Fibroblast of pulmonary artery (primary cell): Measurements from ENCODE around the gene ARL6IP4.
A peak's percentile ranks its signal among the peaks of the same experiment; 100 is the strongest.

Experiments
- DNase-seq: peaks from one replicate; pipeline ENCODE4 v3.0.0-alpha.2; 2010; ENCODE audit warnings: low read depth
- H3K4me3 ChIP-seq: replicated peaks from 2 replicates; pipeline ENCODE4 v1.5.1; 2011; ENCODE audit warnings: low read depth, mild to moderate bottlenecking, control low read depth, low read length, moderate library complexity
- TF ChIP-seq, protein P1 (sequence below): IDR thresholded peaks from 2 replicates; pipeline ENCODE4 v1.5.1; 2011; ENCODE audit warnings: mild to moderate bottlenecking, control low read depth, low read length, inconsistent platforms; ENCODE audit errors: missing control alignments

ARL6IP4 gene

DNA sequence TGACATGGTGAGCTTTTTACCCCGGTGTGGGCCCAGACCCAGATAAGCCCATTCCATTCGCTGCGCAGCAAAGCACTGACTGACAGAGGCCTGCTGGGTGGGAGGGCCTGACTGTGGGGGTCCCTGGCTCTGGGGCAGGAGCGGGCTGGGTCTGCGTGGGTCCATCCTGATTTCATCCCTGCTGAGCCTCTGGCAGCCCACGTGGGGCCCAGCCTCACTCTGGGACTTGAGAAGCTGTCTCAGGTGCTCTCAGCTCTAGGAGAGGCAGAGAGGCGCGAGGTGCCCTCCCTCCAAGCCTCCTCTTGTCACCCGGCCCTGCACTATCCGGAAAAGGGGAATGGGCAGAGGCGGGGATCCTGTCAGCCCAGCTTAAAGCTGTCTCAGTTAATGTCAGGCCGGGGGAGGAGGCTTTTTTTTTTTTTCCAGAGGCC lies 15.1 kb upstream of the ARL6IP4 start:
- peak overlapping the region; percentile 82 for H3K4me3 ChIP-seq
- no peak for DNase-seq
- TF ChIP-seq, protein P1, sequence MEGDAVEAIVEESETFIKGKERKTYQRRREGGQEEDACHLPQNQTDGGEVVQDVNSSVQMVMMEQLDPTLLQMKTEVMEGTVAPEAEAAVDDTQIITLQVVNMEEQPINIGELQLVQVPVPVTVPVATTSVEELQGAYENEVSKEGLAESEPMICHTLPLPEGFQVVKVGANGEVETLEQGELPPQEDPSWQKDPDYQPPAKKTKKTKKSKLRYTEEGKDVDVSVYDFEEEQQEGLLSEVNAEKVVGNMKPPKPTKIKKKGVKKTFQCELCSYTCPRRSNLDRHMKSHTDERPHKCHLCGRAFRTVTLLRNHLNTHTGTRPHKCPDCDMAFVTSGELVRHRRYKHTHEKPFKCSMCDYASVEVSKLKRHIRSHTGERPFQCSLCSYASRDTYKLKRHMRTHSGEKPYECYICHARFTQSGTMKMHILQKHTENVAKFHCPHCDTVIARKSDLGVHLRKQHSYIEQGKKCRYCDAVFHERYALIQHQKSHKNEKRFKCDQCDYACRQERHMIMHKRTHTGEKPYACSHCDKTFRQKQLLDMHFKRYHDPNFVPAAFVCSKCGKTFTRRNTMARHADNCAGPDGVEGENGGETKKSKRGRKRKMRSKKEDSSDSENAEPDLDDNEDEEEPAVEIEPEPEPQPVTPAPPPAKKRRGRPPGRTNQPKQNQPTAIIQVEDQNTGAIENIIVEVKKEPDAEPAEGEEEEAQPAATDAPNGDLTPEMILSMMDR = no peak

DNA sequence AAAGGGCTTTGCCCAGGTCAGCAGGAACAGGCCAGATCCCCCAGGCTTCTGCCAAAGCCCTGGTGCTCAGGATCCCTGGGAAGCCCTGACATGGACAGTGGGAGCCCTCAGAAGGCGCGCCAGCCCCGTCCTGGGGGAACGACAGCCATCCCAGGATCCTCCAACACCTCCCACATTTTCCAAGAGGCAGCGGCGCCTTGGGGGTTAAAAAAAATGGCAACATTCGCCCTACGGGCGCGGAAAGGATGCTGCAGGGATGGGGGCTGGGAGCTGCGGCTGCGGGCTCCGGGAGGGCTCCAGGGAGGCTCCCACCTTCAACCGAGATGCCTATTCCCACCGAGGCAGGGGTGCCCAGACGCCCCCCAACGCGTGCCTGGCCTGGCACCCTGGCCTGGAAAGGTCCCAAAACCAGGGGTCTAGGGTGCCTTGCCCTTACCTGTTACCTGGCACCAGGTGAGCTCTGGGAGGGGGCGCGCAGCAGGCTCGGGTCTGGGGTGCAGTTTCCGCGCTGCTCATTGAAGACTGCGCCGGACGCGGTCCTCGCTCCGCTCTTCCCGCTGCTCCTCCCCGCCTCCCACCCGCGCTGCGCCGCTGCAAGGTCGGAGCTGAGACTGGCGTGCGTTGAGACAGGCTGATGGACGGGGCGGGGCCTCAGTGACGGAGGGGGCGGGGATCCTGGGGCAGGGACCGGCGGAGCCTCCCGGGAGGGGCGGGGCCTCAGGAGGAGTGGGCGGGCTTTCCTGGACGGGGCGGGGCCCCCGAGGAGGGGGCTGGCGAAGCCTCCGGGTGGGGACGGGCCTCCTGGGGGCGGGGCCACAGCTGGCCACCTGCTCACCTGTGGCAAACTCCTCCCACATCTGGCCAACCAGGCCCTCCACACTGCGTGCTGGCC lies 14.4 kb upstream of the ARL6IP4 start, which contains the start of gene ABCB9:
Gene ABCB9 (minus strand): TSS at position 613 of the 892 bp plus-strand sequence. CDS start 6,228 bp downstream, outside the sequence.
- H3K4me3 ChIP-seq = peak within 1 kb of the TSS; percentile 82
- DNase-seq = peak; percentile 92
- TF ChIP-seq, protein P1 = no peak

DNA sequence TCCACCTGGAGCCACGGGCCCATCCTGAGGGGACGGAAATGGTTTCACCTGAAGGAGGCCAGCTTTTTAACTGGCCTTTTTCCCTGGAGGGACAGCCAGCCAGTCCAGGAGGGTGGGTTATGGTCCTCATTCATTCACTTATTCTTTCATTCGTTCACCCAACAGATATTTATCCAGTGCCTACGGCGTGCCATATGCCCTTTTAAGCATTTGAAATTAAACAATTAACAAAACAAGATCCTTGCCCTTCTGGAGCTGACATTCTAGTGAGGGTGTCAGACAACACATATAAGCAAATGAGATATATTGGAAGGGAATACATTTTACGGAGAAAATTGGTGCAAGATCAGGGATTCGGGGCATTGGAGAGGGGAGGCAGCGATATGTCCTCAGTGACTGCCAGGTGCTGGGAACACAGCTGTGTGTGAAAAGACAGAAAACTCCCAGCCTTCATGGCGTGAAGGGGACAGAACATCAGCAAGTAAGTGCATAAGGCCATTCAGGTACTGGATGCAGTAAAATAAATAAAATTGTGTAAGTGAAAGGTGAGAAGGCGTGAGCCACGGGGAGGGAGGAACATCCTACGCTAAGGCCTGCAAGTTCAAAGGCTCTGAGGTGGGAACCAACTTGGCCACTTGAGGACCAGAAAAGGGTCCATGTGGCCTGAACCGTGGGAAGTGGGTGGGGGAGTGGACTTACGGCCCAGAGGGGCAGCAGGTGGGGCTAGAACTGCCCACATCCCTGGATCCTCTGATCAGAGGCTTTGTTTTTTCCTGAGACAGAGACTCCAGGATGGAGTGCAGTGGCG lies 13.5 kb upstream of the ARL6IP4 start:
- no peak for DNase-seq
- TF ChIP-seq, protein P1 = no peak
- H3K4me3 ChIP-seq = no peak overlapping the region

GRCh38 chr12:122968104-122968503 lies 12.4 kb upstream of the ARL6IP4 start:
- TF ChIP-seq, protein P1 = no peak
- no peak overlapping the region for H3K4me3 ChIP-seq
- no peak for DNase-seq

- no peak overlapping the region for H3K4me3 ChIP-seq
- TF ChIP-seq, protein P1 = no peak
- no peak for DNase-seq
Measured at GRCh38 chr12:122969676-122970075, 10.8 kb upstream of the ARL6IP4 start.

DNA sequence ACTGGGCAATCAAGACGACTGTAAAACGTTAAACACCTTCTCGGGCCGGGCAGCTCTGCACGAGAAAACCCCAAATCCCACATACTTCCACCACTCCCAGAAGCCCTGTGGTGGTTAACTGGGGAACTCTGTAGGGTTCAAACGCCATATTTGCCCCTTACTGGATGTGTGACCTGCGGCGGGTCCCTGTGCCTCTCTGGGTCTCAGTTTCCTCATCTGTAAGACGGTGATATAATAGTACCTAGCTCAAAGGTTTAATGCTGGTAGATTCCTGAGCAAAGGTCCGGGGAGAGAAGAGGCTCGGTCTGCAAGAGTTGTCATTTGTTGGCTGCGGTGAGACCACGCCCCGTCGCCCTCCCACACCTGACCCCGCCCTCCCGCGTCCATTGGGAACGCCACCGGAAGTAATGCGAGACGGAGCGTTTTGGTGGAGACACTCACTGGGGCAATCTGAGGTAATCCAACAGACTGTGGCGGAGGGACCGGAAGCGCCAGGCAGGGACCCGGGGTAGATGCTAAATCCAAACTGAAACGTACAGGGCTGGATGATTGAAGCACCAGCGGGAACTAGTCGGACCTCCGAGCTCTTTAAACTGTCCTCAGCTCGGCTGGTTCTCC lies 6.1 kb upstream of the ARL6IP4 start:
- peak overlapping the region; percentile 81 for H3K4me3 ChIP-seq
- DNase-seq = peak; percentile 99
- TF ChIP-seq, protein P1 = no peak
